GM18502 (cell line): ENCODE measurements around the gene HTD2.

Experiments
- ATAC-seq: cut with Tn5 transposase; IDR thresholded peaks from one replicate; pipeline ENCODE4 v1.9.1; 2021; ENCODE audit warnings: mild to moderate bottlenecking; ENCODE audit not compliant: unreplicated experiment, poor library complexity

HTD2 gene

GRCh38 chr3:58291671-58292338, 14.5 kb upstream of the HTD2 start:
- ATAC-seq, result no peak

DNA sequence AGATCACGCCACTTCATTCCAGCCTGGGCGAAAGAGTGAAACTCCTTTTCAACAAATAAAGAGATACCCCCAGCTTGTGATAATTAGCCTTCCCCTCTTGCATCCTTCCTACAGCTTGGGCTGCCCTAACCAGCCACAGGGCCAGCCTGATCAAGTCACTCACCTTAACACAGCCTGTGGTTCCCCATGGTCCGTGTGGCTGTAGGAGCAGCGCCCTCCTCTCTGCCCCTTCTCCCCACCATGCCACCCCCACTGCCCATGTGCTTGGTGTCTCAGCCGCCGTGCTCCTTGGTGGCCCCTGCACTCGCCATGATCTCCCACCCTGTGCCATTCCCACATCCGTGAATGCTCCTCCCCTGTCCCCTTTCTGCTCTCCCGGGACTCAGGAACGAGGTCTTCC, 13.5 kb upstream of the HTD2 start:
- ATAC-seq, result no peak

DNA sequence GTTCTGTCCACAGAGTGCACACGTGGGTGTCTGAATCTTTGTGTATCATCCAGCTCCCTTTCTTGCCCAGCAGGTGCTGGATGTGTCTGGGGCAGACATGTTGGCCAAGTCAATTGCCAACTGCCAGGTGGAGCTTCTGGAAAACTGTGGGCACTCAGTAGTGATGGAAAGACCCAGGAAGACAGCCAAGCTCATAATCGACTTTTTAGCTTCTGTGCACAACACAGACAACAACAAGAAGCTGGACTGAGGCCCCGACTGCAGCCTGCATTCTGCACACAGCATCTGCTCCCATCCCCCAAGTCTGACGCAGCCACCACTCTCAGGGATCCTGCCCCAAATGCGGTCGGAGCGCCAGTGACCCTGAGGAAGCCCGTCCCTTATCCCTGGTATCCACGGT, 12.8 kb upstream of the HTD2 start:
- ATAC-seq, result no peak

DNA sequence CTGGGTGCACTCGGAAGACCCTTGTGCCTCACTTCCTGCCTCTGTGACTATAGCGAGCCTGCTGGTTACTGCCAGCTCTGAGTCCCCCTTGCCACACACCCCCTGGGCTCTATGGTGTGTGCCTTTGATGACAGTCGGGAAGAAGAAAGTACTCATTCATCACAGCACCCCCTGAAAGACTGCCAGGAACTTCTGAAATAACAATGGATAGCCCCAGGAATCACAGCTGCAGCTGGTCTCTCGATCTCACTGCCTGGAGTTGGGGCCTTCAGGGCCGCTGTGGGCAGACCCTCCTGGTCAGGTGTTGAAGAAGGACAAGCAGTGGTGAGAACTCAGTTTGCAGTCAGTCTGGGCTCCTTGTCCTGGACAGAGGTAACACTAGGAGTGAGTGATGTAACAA, 10.1 kb upstream of the HTD2 start:
- no peak for ATAC-seq

GRCh38 chr3:58296843-58297242, 9.5 kb upstream of the HTD2 start:
- ATAC-seq, result no peak

GRCh38 chr3:58298190-58298589, 8.1 kb upstream of the HTD2 start:
- no peak for ATAC-seq

DNA sequence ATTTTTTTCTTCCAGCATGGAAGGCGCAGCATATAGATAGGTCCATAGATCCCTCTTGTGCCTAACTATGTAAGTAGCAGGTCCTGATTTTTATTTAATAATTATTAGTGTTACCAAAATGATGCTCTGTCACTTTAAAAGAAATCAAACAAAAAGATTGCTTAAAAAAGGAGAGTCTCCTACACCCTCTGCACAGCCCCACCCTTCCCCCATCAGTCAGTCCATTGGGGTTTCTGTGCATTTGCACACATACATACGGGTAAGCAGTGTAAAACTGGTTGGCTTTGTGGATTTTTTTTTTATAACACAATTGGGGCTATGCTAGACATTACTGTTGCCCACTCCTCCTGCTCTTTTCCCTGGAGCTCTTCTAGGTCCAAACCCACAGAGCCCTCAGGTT, 7.2 kb upstream of the HTD2 start:
- ATAC-seq, result no peak

DNA sequence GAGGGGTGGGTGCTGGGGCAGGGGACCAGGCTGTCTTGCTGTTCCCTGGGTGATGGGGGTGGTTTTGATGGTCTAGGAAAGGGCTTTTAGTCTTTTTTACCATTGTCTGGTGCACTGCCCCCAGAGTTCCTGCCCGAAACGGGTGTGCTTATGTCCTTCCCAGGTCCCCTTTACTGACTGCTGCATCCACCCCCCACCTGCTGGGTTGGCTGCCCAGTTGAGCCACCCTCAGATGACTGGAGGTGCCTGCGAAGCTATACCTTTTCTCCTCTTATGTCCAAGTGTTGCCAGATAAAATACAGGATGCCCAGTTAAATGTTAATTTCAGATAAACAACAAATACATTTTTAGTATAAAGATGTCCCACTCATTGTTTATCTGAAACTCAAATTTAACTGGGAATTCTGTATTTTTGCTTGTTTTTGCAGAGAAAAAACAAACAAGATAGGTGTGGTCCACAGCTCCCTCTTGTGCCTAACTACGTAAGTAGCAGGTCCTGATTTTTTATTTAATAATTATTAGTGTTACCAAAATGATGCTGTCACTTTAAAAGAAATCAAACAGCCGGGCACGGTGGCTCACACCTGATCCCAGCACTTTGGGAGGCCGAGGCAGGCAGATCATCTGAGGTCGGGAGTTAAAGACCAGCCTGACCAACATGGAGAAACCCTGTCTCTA, 6.3 kb upstream of the HTD2 start:
- ATAC-seq, result no peak

DNA sequence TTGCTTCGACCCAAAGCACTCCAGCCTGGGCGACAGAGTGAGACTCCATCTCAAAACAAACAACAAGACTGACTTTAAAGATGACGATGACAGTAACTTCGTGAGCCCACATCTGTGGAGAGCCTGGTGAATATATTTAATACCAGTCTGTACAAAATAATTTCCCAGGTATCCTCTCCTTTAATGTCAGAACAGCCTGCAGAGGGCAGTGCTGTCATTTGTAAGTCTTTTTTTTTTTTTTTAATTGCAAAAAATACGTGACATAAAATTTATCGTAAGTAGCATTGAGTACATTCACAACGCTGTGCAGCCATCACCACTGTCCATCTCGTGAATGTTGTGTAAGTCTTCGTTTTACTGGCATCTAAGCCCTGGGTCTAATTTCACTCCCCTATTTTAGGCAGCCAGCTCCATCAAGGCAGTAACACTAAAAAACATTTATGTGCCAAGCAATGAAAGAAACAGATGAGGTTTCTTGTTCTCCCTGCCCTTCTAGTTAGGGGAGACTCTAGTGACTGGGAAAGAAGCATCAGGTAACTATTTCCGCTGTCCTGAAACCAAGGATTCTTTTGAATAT, 1.4 kb downstream of the HTD2 start:
- ATAC-seq, result no peak

GRCh38 chr3:58308728-58309127, 2.4 kb downstream of the HTD2 start:
- ATAC-seq, result no peak

DNA sequence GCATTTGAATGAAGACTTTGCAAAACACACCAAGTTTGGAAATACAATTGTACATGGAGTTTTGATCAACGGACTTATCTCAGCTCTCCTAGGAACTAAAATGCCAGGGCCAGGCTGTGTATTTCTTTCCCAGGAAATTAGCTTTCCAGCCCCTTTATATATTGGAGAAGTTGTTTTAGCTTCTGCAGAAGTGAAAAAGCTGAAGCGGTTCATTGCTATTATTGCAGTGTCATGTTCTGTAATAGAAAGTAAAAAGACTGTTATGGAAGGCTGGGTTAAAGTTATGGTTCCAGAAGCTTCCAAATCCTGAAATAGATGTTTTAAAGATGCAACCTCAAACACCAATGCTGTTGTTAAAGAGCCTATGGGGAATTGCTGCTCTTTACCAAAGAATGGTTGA, 11.5 kb downstream of the HTD2 start:
- no peak for ATAC-seq

- ATAC-seq, result no peak
These were observed 15.5 kb downstream of the HTD2 start for GRCh38 chr3:58321791-58322190.

DNA sequence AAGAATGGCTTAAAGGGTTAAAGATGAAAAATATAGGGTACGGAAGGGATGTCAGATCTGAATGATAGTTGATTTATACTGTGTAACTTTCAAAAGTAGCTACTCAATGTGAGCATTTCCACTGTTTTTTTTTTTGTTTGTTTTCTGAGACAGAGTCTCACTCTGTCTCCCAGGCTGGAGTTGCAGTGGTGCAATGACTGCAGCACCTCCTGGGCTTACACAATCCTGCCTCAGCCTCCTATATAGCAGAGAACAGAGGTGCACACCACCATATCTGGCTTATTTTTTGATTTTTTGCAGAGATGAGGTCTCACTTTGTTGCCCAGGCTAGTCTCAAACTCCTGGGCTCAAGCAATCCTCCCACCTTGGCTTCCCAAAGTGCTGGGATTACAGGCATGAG, 16.5 kb downstream of the HTD2 start:
- ATAC-seq, result no peak

- no peak for ATAC-seq
These were observed 17.4 kb downstream of the HTD2 start for GRCh38 chr3:58323529-58324390.

DNA sequence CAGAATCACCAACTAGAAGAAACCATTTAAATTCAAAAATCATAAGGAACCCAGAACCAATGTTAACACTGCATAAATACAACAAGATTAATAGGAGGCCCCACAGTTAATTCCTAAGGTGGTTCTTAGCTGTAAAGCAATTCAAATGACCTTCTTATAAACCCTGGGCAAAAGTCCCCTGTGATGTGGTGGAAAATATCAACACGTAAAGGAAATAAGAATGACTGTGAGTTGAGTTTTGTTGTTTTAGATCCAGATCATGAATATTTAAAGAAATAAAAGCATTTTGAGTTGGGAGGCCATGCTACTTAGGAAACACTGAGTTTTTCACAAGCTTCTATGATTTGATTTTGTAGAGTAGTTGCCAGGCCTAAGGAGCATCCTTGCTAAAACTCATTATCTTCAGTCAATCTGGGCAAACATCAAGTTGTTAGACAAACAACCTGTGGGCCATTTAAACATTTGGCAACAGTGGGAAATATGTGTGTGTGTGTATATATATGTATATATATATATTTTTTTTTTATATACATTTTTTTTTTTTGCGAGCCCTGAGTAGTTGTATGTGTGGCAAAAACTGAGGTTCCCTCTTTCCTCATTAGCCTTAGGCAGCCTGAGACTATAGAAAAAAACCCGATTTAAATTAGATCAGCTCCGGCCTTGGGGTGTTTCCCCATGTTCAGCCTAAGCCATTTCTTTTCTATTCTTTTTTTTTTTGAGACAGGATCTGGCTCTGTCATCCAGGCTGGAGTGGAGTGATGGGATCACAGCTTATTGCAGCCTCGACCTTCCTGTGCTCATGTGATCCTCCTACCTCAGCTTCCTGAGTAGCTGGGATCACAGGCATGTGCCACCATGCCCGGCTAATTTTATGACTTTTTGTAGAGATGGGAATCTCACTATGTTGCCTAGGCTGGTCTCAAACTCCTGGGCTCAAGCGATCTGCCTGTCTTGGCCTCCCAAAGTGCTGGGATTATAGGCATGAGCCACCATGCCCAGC, 18.4 kb downstream of the HTD2 start:
- no peak for ATAC-seq

DNA sequence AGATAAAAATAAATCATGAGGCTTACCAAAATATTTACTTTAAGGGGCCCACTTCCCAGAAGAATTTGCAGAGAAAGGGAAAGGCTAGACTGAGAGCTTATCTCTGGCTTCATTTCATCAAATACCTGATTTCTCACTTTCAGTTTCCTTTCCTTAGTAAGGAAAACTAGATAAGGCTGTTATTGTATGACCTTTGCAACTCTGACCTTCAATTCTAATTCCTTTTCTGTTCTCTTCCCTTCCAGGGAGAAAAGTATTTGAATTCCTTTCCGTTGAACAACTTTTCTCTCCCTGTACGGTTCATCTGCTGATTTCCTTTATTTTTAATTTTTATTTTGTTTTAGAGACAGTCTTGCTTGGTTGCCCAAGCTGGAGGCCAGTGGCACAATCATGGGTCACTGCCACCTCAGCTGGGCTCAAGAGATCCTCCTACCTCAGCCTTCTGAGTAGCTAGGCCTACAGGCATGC, 19.2 kb downstream of the HTD2 start:
- no peak for ATAC-seq

- no peak for ATAC-seq
These were observed 20.1 kb downstream of the HTD2 start for GRCh38 chr3:58326267-58326900.

DNA sequence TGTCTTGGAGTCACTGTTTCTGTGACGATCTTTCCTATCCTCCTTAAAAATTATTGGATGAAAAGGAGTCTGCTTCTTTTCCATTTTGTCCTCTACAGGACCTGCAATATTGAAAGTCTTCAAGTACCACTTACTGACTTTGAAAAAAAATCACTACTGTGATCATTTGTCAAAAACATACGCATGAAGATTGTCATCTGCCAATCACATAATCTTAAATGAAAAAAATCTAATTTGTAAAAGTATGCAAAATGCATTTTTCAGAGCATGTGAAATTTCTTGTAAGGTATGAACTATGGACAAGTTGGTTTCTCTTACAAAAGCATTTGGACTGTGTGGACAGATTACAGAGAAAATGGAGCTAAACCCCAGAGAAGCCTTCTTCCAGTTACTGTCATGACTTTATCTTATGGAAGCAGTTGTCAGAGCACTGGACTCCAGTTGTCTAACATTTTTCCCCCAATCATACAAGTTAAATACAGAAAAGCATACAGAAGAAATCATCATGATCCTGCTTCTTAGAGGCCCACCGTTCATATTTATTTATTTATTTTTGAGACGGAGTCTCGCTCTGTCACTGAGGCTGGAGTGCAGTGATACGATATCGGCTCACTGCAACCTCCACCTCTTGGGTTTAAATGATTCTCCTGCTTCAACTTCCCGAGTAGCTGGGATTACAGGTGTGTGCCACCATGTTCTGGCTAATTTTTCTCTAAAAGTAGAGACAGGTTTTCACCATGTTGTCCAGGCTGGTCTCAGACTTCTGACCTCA, 23.0 kb downstream of the HTD2 start:
- ATAC-seq, result no peak
